ENCODE measurements around the gene TMEM62. TPM values are rescaled to one million over a fixed set of nuclear protein-coding genes. Genes with fewer than 3 reads are reported as not detected.

Gene TMEM62
- total and polyA plus RNA-seq, 9 of the 15 experiments (the other 6 are each of a cell fraction or from before 2014, with no cell fraction given): 4.4 to 16.6 (median 11.1) TPM

DNA sequence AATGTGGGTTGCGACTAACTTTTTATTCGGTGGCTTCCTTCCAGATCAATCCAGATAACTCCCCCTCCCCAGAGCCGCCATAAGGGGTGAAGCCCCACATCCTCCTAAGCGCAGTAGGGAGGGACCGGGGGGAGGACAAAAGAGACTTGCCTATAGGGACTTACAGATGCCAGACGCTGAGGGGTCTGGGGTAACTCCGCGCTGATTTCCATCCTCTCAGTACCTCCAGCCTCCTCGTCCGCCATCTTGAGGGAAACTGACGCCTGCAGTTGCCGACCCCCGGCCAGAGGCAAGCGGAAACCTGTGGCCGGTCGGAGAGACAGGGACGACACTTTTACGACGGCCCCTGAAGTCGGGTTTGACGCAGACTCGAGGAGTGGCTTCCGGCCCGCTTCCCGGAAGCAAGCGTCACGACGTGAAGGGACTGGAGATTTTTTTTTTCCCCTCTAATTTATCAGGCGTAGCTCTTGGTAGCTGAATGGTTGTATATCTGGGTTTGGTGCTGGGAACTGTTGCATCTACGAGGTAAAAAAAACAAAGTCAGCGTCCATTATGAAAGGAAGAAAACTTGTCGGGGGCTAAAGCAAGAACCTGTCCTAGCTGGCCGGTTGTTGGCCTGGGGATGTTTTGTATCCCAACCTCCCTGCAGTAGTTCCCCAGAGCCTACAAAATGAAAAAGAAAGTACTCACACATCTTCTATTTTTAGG lies 27.5 kb upstream of the TMEM62 start, which contains the start of gene UBR1 (continued):
- TF ChIP-seq, protein P1, sequence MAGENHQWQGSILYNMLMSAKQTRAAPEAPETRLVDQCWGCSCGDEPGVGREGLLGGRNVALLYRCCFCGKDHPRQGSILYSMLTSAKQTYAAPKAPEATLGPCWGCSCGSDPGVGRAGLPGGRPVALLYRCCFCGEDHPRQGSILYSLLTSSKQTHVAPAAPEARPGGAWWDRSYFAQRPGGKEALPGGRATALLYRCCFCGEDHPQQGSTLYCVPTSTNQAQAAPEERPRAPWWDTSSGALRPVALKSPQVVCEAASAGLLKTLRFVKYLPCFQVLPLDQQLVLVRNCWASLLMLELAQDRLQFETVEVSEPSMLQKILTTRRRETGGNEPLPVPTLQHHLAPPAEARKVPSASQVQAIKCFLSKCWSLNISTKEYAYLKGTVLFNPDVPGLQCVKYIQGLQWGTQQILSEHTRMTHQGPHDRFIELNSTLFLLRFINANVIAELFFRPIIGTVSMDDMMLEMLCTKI (IDR thresholded peaks at IDR 0.05; ENCODE audit: partially characterized antibody): no peak
- no peak for TF ChIP-seq ARHGAP35 (IDR thresholded peaks at IDR 0.05; ENCODE audit: partially characterized antibody)
- TF ChIP-seq, protein P2, sequence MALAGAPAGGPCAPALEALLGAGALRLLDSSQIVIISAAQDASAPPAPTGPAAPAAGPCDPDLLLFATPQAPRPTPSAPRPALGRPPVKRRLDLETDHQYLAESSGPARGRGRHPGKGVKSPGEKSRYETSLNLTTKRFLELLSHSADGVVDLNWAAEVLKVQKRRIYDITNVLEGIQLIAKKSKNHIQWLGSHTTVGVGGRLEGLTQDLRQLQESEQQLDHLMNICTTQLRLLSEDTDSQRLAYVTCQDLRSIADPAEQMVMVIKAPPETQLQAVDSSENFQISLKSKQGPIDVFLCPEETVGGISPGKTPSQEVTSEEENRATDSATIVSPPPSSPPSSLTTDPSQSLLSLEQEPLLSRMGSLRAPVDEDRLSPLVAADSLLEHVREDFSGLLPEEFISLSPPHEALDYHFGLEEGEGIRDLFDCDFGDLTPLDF (CRISPR knock-in tag; IDR thresholded peaks at IDR 0.05): peak; percentile 49; the same call in 1 of the 2 replicates
- TF ChIP-seq, protein P3, sequence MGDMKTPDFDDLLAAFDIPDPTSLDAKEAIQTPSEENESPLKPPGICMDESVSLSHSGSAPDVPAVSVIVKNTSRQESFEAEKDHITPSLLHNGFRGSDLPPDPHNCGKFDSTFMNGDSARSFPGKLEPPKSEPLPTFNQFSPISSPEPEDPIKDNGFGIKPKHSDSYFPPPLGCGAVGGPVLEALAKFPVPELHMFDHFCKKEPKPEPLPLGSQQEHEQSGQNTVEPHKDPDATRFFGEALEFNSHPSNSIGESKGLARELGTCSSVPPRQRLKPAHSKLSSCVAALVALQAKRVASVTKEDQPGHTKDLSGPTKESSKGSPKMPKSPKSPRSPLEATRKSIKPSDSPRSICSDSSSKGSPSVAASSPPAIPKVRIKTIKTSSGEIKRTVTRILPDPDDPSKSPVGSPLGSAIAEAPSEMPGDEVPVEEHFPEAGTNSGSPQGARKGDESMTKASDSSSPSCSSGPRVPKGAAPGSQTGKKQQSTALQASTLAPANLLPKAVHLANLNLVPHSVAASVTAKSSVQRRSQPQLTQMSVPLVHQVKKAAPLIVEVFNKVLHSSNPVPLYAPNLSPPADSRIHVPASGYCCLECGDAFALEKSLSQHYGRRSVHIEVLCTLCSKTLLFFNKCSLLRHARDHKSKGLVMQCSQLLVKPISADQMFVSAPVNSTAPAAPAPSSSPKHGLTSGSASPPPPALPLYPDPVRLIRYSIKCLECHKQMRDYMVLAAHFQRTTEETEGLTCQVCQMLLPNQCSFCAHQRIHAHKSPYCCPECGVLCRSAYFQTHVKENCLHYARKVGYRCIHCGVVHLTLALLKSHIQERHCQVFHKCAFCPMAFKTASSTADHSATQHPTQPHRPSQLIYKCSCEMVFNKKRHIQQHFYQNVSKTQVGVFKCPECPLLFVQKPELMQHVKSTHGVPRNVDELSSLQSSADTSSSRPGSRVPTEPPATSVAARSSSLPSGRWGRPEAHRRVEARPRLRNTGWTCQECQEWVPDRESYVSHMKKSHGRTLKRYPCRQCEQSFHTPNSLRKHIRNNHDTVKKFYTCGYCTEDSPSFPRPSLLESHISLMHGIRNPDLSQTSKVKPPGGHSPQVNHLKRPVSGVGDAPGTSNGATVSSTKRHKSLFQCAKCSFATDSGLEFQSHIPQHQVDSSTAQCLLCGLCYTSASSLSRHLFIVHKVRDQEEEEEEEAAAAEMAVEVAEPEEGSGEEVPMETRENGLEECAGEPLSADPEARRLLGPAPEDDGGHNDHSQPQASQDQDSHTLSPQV (IDR thresholded peaks at IDR 0.05): no peak; the same call in 1 of the 2 replicates
- TF ChIP-seq, protein P4, sequence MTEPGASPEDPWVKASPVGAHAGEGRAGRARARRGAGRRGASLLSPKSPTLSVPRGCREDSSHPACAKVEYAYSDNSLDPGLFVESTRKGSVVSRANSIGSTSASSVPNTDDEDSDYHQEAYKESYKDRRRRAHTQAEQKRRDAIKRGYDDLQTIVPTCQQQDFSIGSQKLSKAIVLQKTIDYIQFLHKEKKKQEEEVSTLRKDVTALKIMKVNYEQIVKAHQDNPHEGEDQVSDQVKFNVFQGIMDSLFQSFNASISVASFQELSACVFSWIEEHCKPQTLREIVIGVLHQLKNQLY (CRISPR knock-in tag; conservative IDR thresholded peaks at IDR 0.05): no peak
- no peak for TF ChIP-seq SNAPC5 (CRISPR knock-in tag; IDR thresholded peaks at IDR 0.05)
- peak; percentile 52; the same call in 1 of the 2 replicates for TF ChIP-seq FOSL1 (tag; conservative IDR thresholded peaks at IDR 0.05)
- peak; percentile 92 for TF ChIP-seq ELF1 (tag; IDR thresholded peaks at IDR 0.05)
- no peak for TF ChIP-seq IRF9 (tag; IDR thresholded peaks at IDR 0.05)
- no peak for TF ChIP-seq STAG1 (CRISPR knock-in tag; IDR thresholded peaks at IDR 0.05; ENCODE audit: borderline replicate concordance)
- peak; percentile 51 for TF ChIP-seq PML (IDR thresholded peaks at IDR 0.05; ENCODE audit: low read length)
- no peak; the same call in 1 of the 2 replicates for TF ChIP-seq ZHX1 (conservative IDR thresholded peaks at IDR 0.05; ENCODE audit: low read length)
- TF ChIP-seq ZFP36 (IDR thresholded peaks at IDR 0.05; ENCODE audit: low read depth, low read length, partially characterized antibody): no peak
- TF ChIP-seq MEF2A (IDR thresholded peaks at IDR 0.05; ENCODE audit: control insufficient read depth, low read depth, low read length): peak; percentile 70; the same call in 1 of the 2 replicates
- TF ChIP-seq TAF7 (tag; IDR thresholded peaks at IDR 0.05): no peak

Measured in K562 (cell line).